GM21737 (cell line): ENCODE measurements around the gene SEMA6B.

Experiments used
- ATAC-seq: cut with Tn5 transposase; IDR thresholded peaks from one replicate; pipeline ENCODE4 v1.9.1; 2021; ENCODE audit warnings: mild to moderate bottlenecking, moderate library complexity; ENCODE audit not compliant: unreplicated experiment

Gene SEMA6B

GRCh38 chr19:4589579-4590410 is 30.3 kb upstream of the SEMA6B start:
- no peak for ATAC-seq

DNA sequence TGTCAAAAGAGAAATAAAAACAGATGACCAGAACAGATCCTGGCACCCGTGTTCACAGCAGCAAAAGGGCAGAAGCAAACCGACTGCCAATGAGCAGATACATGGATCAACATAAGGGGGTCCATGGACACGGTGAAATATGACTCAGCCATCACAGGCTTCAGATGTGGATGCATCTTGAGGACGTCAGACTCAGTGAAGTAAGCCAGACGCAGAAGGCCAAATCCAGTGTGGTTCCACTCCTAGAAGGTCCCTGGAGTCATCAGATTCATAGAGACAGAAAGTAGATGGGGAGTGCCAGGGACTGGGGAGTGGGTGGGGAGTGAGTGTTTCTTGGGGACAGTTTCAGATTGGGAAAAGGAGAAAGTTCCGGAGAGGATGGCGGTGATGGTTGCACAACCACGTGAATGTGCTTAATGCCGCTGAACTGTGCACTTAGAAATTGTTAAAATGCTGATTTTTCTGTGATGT is 28.8 kb upstream of the SEMA6B start:
- ATAC-seq: no peak

DNA sequence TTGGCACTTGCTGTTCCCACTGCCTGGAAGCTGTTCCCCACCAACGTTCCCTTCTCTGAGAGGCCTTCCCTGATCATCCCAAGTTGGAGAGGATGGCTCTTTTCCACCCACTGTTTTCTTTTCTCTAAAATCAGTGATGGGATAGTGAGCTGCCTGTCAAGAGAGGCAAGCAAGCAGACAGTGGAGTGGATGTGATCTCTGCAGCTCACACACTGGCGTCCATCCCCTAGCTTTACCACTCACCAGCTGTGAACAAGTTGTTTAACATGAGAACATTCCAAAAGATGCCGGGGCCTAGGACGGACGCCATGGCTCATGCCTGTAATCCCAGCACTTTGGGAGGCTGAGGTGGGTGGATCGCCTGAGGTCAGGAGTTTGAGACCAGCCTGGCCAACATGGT is 28.0 kb upstream of the SEMA6B start:
- ATAC-seq: no peak

DNA sequence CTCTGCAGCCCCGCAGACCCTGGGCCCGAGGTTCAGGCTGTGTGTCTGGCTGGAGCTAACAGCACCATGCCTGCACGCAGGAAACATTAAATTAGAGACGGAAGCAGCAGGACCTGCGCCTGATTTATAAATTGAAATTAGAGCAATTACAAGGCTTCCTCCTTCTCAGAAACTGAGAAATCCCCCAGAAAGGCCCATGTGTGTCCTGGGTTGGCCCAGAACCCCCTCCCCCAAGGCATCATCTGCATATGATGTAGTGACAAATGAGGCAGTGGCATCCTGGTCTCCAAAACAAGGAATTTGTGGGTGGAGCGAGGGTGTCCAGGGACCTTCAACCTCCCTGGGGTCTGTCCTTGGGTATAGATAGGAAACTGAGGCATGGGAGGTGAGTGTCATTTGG is 27.2 kb upstream of the SEMA6B start:
- ATAC-seq: no peak

DNA sequence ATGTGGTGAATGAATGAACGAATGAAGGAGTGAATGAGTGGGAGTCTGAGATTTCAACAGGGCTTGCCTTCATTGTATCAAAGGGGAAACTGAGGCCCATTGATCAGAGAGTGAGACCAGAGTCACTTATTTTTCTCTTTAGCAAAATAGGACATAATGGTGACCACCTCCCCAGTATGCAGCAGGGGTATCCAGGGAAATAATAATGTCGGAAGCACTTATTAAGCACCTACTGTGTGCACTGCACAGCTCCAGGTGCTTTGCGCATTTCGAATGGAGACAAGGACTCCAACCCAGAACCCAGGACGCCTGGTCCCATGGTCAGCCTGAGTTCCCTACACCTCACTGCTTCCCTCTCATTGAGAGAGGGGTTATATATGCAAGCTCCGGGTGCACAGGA is 26.8 kb upstream of the SEMA6B start:
- no peak for ATAC-seq

DNA sequence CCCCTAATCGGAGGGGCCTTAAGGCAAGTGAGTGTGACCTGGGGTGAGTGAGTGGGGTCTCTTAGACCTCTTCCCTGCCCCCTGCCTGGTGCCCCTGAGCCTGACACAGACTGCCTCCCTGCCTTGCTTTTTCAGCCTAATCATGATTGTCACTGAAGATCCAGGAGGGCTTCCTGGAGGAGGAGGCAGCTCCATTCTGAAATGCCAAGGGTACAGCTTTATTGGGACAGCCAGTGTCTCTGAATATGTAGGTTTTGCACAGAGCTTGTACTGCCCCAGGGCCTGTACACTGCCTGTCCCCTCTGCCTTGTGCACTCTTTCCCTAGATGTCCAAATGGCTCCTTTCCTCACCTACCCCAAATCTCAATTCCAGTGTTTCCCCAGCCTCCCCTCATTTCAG is 26.1 kb upstream of the SEMA6B start:
- no peak for ATAC-seq

DNA sequence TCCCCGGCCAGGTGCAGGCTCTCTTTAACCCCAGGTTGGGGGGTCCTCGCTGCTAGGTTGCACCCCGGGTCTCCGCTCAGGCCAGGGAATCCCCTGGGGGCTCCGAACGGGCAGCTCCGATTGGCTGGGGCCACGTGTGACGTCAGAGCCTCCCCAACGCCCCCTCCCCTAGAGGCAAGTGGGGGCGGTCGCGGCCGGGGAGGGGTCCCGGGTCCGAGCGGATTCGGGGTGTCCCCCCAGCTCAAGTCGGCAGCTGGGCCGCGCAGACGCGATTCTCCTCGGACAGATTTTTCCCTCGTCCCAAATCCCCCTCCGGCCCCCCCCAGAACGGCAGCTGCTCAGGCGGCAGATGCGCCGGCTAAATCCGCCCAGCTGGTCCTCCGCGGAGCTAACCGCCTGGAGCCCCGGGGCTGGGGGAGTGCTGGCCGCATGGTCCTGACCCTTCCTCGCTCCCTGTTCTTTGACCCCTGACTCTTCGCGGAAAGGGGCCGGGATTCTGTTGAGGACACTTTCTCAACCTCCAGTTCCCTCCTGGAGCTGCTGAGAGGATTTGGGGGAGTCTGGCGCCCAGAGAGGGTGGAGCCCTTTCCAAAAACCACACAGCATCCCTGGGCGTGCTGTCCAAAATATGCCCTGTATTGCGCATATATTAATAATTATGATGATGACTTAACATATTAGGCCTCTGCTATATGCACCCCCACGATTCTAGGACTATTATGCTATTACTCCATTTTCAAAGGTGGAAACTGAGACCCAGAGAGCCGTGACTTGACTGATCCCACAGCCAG is 25.4 kb upstream of the SEMA6B start:
- ATAC-seq: no peak

- no peak for ATAC-seq
These were observed 24.6 kb upstream of the SEMA6B start for GRCh38 chr19:4583961-4584669.

- ATAC-seq: no peak
These were observed 23.7 kb upstream of the SEMA6B start for GRCh38 chr19:4582980-4583842.

DNA sequence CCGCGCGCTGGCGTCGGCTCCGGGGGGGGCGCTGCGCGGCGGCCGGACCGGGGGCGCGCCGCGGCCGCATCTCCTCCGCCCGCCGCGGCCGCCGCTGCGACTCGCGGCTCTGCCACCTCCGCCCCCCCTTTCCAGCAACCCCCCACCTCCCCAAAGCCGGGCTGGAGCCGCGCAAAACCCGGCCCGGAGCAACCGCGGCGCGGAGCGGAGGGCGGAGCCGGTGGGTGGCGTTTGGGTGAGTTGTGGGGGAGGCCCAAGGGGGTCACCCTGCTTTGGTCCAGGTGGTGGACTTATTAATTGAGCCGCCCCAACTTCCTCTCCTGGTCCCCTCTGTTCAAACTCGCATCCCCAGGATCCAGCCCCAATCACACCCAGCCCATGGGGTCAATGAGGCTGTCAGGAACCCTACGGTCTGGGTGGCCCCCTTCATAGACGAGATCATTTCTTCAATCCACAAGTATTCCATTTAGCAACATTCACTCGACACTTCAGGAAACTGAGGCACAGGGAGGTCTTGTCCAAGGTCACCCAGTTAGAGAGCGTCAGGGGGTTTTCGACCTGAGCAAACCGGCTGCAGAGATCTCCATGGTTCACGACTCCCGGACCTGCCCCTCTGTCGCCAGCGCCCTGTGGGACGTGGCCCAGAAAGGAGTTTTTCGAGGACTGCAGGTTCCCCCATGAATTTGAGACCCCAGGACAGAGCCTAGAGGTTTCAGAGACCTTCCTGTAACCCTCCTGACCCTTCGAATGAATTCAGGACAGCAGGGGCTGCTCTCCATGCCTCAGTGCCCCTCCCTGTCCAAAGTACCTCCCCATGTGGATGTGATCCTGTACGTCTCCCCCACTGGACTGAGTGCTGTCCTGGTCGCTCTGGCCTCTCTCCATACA is 22.4 kb upstream of the SEMA6B start:
- no peak for ATAC-seq

DNA sequence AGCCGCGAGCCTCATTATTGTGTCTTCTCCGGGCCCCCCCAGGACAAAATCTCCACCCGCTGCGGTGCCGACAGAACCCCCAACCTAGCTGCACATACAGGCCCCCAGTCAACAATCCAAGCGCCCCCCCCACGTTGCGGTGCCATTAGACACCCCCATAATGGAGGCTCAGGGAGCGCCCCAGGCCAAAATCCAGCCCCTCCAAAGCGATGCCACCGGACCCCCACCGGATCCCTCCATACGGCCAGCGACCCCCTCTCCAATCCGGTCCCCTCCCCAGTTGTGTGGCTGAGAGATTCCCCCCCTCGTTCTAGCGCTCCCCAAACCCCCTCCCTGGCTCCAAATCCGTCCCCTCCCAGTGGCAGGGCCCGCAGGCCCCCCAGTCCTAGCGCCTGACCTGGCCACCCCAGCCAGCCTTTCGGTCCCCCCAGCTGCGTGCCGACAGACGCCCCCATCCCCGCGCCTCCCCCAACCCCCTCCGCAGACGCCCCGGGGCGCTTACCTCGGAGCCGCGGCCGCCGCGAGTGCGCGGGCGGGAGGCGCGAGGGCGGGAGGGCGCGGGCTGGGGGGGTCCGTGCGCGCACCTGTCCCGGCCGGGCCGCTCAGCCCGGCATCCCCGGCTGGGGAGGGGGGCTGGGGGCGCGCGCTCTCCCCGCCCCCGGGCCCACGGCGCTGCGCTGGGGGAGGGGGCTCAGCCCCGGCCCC is 21.6 kb upstream of the SEMA6B start:
- no peak for ATAC-seq

GRCh38 chr19:4580021-4580901 is 20.8 kb upstream of the SEMA6B start:
- ATAC-seq: no peak

GRCh38 chr19:4579389-4579788 is 19.9 kb upstream of the SEMA6B start:
- ATAC-seq: no peak

GRCh38 chr19:4578552-4579248 is 19.2 kb upstream of the SEMA6B start:
- no peak for ATAC-seq

- ATAC-seq: no peak
These were observed 17.7 kb upstream of the SEMA6B start for GRCh38 chr19:4577020-4577782.
